Thoracic aorta (tissue), 2 donors: ENCODE measurements around the gene RCOR2. TPM values are rescaled to one million over a fixed set of nuclear protein-coding genes. Genes with fewer than 3 reads are reported as not detected.

Experiments used
- ATAC-seq: fragments of 150-250 bp; one replicate; pipeline ENCODE4 v1.8.0; 2017; ENCODE audit warnings: low read depth; ENCODE audit not compliant: insufficient number of reproducible peaks, low FRiP score
- DNase-seq: peaks from one replicate; pipeline ENCODE4 v3.0.0-alpha.2; 2020; ENCODE audit warnings: low spot score
- H3K27ac ChIP-seq, 2 donors: fragments of 200-600 bp; sonication (generic); 1 replicate in 1 of 2; 2 replicates in 1 of 2; pipeline ENCODE4 v1.5.1; 2016; ENCODE audit warnings: mild to moderate bottlenecking in 2 of 2, moderate library complexity in 2 of 2
- H3K27me3 ChIP-seq: fragments of 200-600 bp; sonication (generic); replicated peaks from 2 replicates; pipeline ENCODE4 v1.6.0; 2016; ENCODE audit warnings: mild to moderate bottlenecking; ENCODE audit not compliant: insufficient read depth
- H3K36me3 ChIP-seq: fragments of 200-600 bp; sonication (generic); one replicate; pipeline ENCODE4 v1.5.1; 2016
- H3K4me1 ChIP-seq, 2 donors: fragments of 200-600 bp; sonication (generic); 1 replicate in 1 of 2; 2 replicates in 1 of 2; pipeline versions ENCODE4 v1.5.1 to v1.6.0; 2016; ENCODE audit warnings: low read depth in 2 of 2, mild to moderate bottlenecking in 1 of 2; ENCODE audit not compliant: control insufficient read depth in 1 of 2
- H3K4me3 ChIP-seq: fragments of 200-600 bp; sonication (generic); 2 replicates; pipeline ENCODE4 v1.5.1; 2016; ENCODE audit warnings: mild to moderate bottlenecking
- H3K9me3 ChIP-seq: fragments of 200-600 bp; sonication (generic); 2 replicates; pipeline ENCODE4 v1.5.1; 2016
- CTCF ChIP-seq: fragments of 200-600 bp; sonication (generic); IDR thresholded peaks from one replicate; pipeline ENCODE4 v1.5.1; 2019; ENCODE audit warnings: antibody characterized with exemption
- total RNA-seq, 2 donors: library from RNA; depleted of rRNA; stranded (reverse); fragments of >200 nt; gene quantifications; one replicate each; pipeline versions ENCODE4 v1.1.0 to v1.2.3, GENCODE V29; 2016

RCOR2 gene
- total RNA-seq, 2 donors from 2014 or later = 1.4 to 3.8 TPM

GRCh38 chr11:63890368-63890767 is 26.6 kb downstream of the RCOR2 start:
- no peak overlapping the region for H3K27ac ChIP-seq

GRCh38 chr11:63889344-63889743 is 27.6 kb downstream of the RCOR2 start:
- DNase-seq = no peak

More at GRCh38 chr11:63890368-63890767, 26.6 kb downstream of the RCOR2 start:
- peaks cover 7% of the 10 kb centered on the region for H3K36me3 ChIP-seq
- H3K9me3 ChIP-seq = no peaks in the 10 kb centered on the region
- no peaks in the 10 kb centered on the region for H3K27me3 ChIP-seq
- peaks cover 17 to 40% of the 10 kb centered on the region in 2 donors for H3K4me1 ChIP-seq
- ATAC-seq = no peak
- H3K4me3 ChIP-seq = no peak overlapping the region
- DNase-seq = no peak
- TF ChIP-seq CTCF = no peak

GRCh38 chr11:63888170-63889086 is 28.5 kb downstream of the RCOR2 start:
- no peaks in the 10 kb centered on the region for H3K36me3 ChIP-seq
- peaks cover 17 to 44% of the 10 kb centered on the region in 2 donors for H3K4me1 ChIP-seq
- no peaks in the 10 kb centered on the region for H3K9me3 ChIP-seq
- no peak for TF ChIP-seq CTCF
- ATAC-seq (peak; percentile 25), DNase-seq (peak; percentile 16)
- peak overlapping the region; percentile 71 for H3K4me3 ChIP-seq
- H3K27ac ChIP-seq = peak overlapping the region; percentile 78 to 80
- H3K27me3 ChIP-seq = no peaks in the 10 kb centered on the region

More at GRCh38 chr11:63889344-63889743, 27.6 kb downstream of the RCOR2 start:
- Histone ChIP-seq H3K9me3 (no peaks in the 10 kb centered on the region), H3K27ac (peak overlapping the region; percentile 78 to 80), H3K36me3 (no peaks in the 10 kb centered on the region), H3K27me3 (no peaks in the 10 kb centered on the region), H3K4me1 (peaks cover 17 to 40% of the 10 kb centered on the region in 2 donors), H3K4me3 (peak overlapping the region; percentile 71)
- TF ChIP-seq CTCF = no peak
- no peak for ATAC-seq

GRCh38 chr11:63887386-63887999 is 29.5 kb downstream of the RCOR2 start:
- DNase-seq (no peak), ATAC-seq (no peak)
- peaks cover 17 to 53% of the 10 kb centered on the region in 2 donors for H3K4me1 ChIP-seq
- H3K27me3 ChIP-seq = no peaks in the 10 kb centered on the region
- no peaks in the 10 kb centered on the region for H3K36me3 ChIP-seq
- H3K9me3 ChIP-seq = no peaks in the 10 kb centered on the region
- TF ChIP-seq CTCF = no peak
- peak overlapping the region; percentile 78 to 80 for H3K27ac ChIP-seq
- H3K4me3 ChIP-seq = peak overlapping the region; percentile 71
